ENCODE measurements around the gene PAFAH1B1.
"Not testable (repeated sequence)": the region's sequence is repeated elsewhere in the genome, so short reads cannot be mapped to it uniquely, and the experiment has no call there.

Gene PAFAH1B1

GRCh38 chr17:2636169-2636930, 42.9 kb downstream of the PAFAH1B1 start:
- H3K9ac ChIP-seq (ENCODE audit: low read depth, low read length) = no peak overlapping the region
- no peak overlapping the region for H3K4me3 ChIP-seq (ENCODE audit: low read depth, low read length)
- no peak overlapping the region for H3K27ac ChIP-seq (ENCODE audit: low read depth, low read length)
- peaks cover 10% of the 10 kb centered on the region for H3K4me1 ChIP-seq (ENCODE audit: control insufficient read depth, insufficient read depth, low read length)
- H3K36me3 ChIP-seq (ENCODE audit: control insufficient read depth, insufficient read depth, low read length) = peaks cover 34% of the 10 kb centered on the region
- H3K9me3 ChIP-seq (ENCODE audit: control insufficient read depth, insufficient read depth, low read length) = no peaks in the 10 kb centered on the region
- H3K27me3 ChIP-seq (ENCODE audit: control insufficient read depth, insufficient read depth, low read length) = no peaks in the 10 kb centered on the region

- Histone ChIP-seq H3K4me3 (ENCODE audit: low read depth, low read length) (no peak overlapping the region), H3K27ac (ENCODE audit: low read depth, low read length) (no peak overlapping the region), H3K36me3 (ENCODE audit: control insufficient read depth, insufficient read depth, low read length) (peaks cover 40% of the 10 kb centered on the region)
Measured at GRCh38 chr17:2637422-2637821, 44.0 kb downstream of the PAFAH1B1 start.

GRCh38 chr17:2644971-2645370, 51.5 kb downstream of the PAFAH1B1 start:
- H3K27ac ChIP-seq (ENCODE audit: low read depth, low read length) = no peak overlapping the region
- no peaks in the 10 kb centered on the region for H3K4me1 ChIP-seq (ENCODE audit: control insufficient read depth, insufficient read depth, low read length)
- no peaks in the 10 kb centered on the region for H3K27me3 ChIP-seq (ENCODE audit: control insufficient read depth, insufficient read depth, low read length)
- H3K4me3 ChIP-seq (ENCODE audit: low read depth, low read length) = no peak overlapping the region
- no peak overlapping the region for H3K9ac ChIP-seq (ENCODE audit: low read depth, low read length)
- no peaks in the 10 kb centered on the region for H3K9me3 ChIP-seq (ENCODE audit: control insufficient read depth, insufficient read depth, low read length)
- H3K36me3 ChIP-seq (ENCODE audit: control insufficient read depth, insufficient read depth, low read length) = peaks cover 34% of the 10 kb centered on the region

More at GRCh38 chr17:2637422-2637821, 44.0 kb downstream of the PAFAH1B1 start:
- Histone ChIP-seq H3K9me3 (ENCODE audit: control insufficient read depth, insufficient read depth, low read length) (no peaks in the 10 kb centered on the region), H3K4me1 (ENCODE audit: control insufficient read depth, insufficient read depth, low read length) (peaks cover 5% of the 10 kb centered on the region; the same call in 1 of the 2 replicates), H3K9ac (ENCODE audit: low read depth, low read length) (no peak overlapping the region), H3K27me3 (ENCODE audit: control insufficient read depth, insufficient read depth, low read length) (no peaks in the 10 kb centered on the region)

- Histone ChIP-seq H3K9me3 (ENCODE audit: control insufficient read depth, insufficient read depth, low read length) (no peaks in the 10 kb centered on the region), H3K27me3 (ENCODE audit: control insufficient read depth, insufficient read depth, low read length) (no peaks in the 10 kb centered on the region), H3K27ac (ENCODE audit: low read depth, low read length) (no peak overlapping the region), H3K4me3 (ENCODE audit: low read depth, low read length) (no peak overlapping the region), H3K9ac (ENCODE audit: low read depth, low read length) (no peak overlapping the region), H3K36me3 (ENCODE audit: control insufficient read depth, insufficient read depth, low read length) (peaks cover 16% of the 10 kb centered on the region), H3K4me1 (ENCODE audit: control insufficient read depth, insufficient read depth, low read length) (no peaks in the 10 kb centered on the region)
Measured at GRCh38 chr17:2647957-2648356, 54.5 kb downstream of the PAFAH1B1 start.

GRCh38 chr17:2649191-2649590, 55.7 kb downstream of the PAFAH1B1 start:
- Histone ChIP-seq H3K4me1 (ENCODE audit: control insufficient read depth, insufficient read depth, low read length) (no peaks in the 10 kb centered on the region), H3K36me3 (ENCODE audit: control insufficient read depth, insufficient read depth, low read length) (peaks cover 14% of the 10 kb centered on the region), H3K27me3 (ENCODE audit: control insufficient read depth, insufficient read depth, low read length) (no peaks in the 10 kb centered on the region), H3K27ac (ENCODE audit: low read depth, low read length) (no peak overlapping the region), H3K4me3 (ENCODE audit: low read depth, low read length) (no peak overlapping the region), H3K9me3 (ENCODE audit: control insufficient read depth, insufficient read depth, low read length) (no peaks in the 10 kb centered on the region), H3K9ac (ENCODE audit: low read depth, low read length) (no peak overlapping the region)

GRCh38 chr17:2652911-2653310, 59.5 kb downstream of the PAFAH1B1 start:
- H3K27me3 ChIP-seq (ENCODE audit: control insufficient read depth, insufficient read depth, low read length); H3K9ac ChIP-seq (ENCODE audit: low read depth, low read length); H3K4me3 ChIP-seq (ENCODE audit: low read depth, low read length); H3K9me3 ChIP-seq (ENCODE audit: control insufficient read depth, insufficient read depth, low read length); H3K27ac ChIP-seq (ENCODE audit: low read depth, low read length); H3K4me1 ChIP-seq (ENCODE audit: control insufficient read depth, insufficient read depth, low read length); H3K36me3 ChIP-seq (ENCODE audit: control insufficient read depth, insufficient read depth, low read length): not testable (repeated sequence)

GRCh38 chr17:2655546-2655945, 62.1 kb downstream of the PAFAH1B1 start:
- Histone ChIP-seq H3K27me3 (ENCODE audit: control insufficient read depth, insufficient read depth, low read length) (no peaks in the 10 kb centered on the region), H3K9ac (ENCODE audit: low read depth, low read length) (no peak overlapping the region), H3K36me3 (ENCODE audit: control insufficient read depth, insufficient read depth, low read length) (peaks cover 5% of the 10 kb centered on the region; the same call in 1 of the 2 replicates), H3K4me1 (ENCODE audit: control insufficient read depth, insufficient read depth, low read length) (no peaks in the 10 kb centered on the region), H3K27ac (ENCODE audit: low read depth, low read length) (no peak overlapping the region), H3K4me3 (ENCODE audit: low read depth, low read length) (no peak overlapping the region), H3K9me3 (ENCODE audit: control insufficient read depth, insufficient read depth, low read length) (no peaks in the 10 kb centered on the region)

- Histone ChIP-seq H3K36me3 (ENCODE audit: control insufficient read depth, insufficient read depth, low read length) (peaks cover 5% of the 10 kb centered on the region; the same call in 1 of the 2 replicates), H3K9me3 (ENCODE audit: control insufficient read depth, insufficient read depth, low read length) (no peaks in the 10 kb centered on the region), H3K9ac (ENCODE audit: low read depth, low read length) (no peak overlapping the region), H3K4me1 (ENCODE audit: control insufficient read depth, insufficient read depth, low read length) (no peaks in the 10 kb centered on the region), H3K27me3 (ENCODE audit: control insufficient read depth, insufficient read depth, low read length) (no peaks in the 10 kb centered on the region), H3K4me3 (ENCODE audit: low read depth, low read length) (no peak overlapping the region), H3K27ac (ENCODE audit: low read depth, low read length) (no peak overlapping the region)
Measured at GRCh38 chr17:2656283-2656682, 62.8 kb downstream of the PAFAH1B1 start.

- not testable (repeated sequence) for H3K4me1 ChIP-seq (ENCODE audit: control insufficient read depth, insufficient read depth, low read length); H3K27me3 ChIP-seq (ENCODE audit: control insufficient read depth, insufficient read depth, low read length); H3K9me3 ChIP-seq (ENCODE audit: control insufficient read depth, insufficient read depth, low read length); H3K4me3 ChIP-seq (ENCODE audit: low read depth, low read length); H3K36me3 ChIP-seq (ENCODE audit: control insufficient read depth, insufficient read depth, low read length); H3K9ac ChIP-seq (ENCODE audit: low read depth, low read length); H3K27ac ChIP-seq (ENCODE audit: low read depth, low read length)
Measured at GRCh38 chr17:2659337-2659736, 65.9 kb downstream of the PAFAH1B1 start.

GRCh38 chr17:2660410-2660809, 67.0 kb downstream of the PAFAH1B1 start:
- not testable (repeated sequence) for H3K9me3 ChIP-seq (ENCODE audit: control insufficient read depth, insufficient read depth, low read length)

GRCh38 chr17:2672026-2672425, 78.6 kb downstream of the PAFAH1B1 start:
- no peak overlapping the region for H3K9ac ChIP-seq (ENCODE audit: low read depth, low read length)
- H3K27me3 ChIP-seq (ENCODE audit: control insufficient read depth, insufficient read depth, low read length) = no peaks in the 10 kb centered on the region
- H3K9me3 ChIP-seq (ENCODE audit: control insufficient read depth, insufficient read depth, low read length) = no peaks in the 10 kb centered on the region

More at GRCh38 chr17:2660410-2660809, 67.0 kb downstream of the PAFAH1B1 start:
- H3K36me3 ChIP-seq (ENCODE audit: control insufficient read depth, insufficient read depth, low read length); H3K4me3 ChIP-seq (ENCODE audit: low read depth, low read length); H3K27ac ChIP-seq (ENCODE audit: low read depth, low read length); H3K4me1 ChIP-seq (ENCODE audit: control insufficient read depth, insufficient read depth, low read length); H3K9ac ChIP-seq (ENCODE audit: low read depth, low read length); H3K27me3 ChIP-seq (ENCODE audit: control insufficient read depth, insufficient read depth, low read length): not testable (repeated sequence)

More at GRCh38 chr17:2672026-2672425, 78.6 kb downstream of the PAFAH1B1 start:
- Histone ChIP-seq H3K36me3 (ENCODE audit: control insufficient read depth, insufficient read depth, low read length) (peaks cover 84% of the 10 kb centered on the region), H3K4me3 (ENCODE audit: low read depth, low read length) (no peak overlapping the region), H3K4me1 (ENCODE audit: control insufficient read depth, insufficient read depth, low read length) (no peaks in the 10 kb centered on the region), H3K27ac (ENCODE audit: low read depth, low read length) (no peak overlapping the region)
